Measurements from ENCODE around the gene PSMF1. TPM values are rescaled to one million over a fixed set of nuclear protein-coding genes. Genes with fewer than 3 reads are reported as not detected.

The PSMF1 gene
- polyA plus RNA-seq, 3 donors, result 123 to 146 (median 132) TPM

Other genes with a start within 250 kb of the PSMF1 start
- gene ANGPT4, start 202.3 kb upstream of the PSMF1 start, polyA plus RNA-seq (ENCODE audit: insufficient read length in 3 of 3), result under 1 TPM; 0.20 to 0.40 (median 0.20) TPM
- 1 to 10 TPM; 1.3 to 1.9 (median 1.9) TPM for gene RSPO4, start 116.3 kb upstream of the PSMF1 start, polyA plus RNA-seq (ENCODE audit: insufficient read length in 3 of 3)
- 1 to 10 TPM; 2.5 to 6.7 (median 3.4) TPM for gene TMEM74B, start 66.4 kb downstream of the PSMF1 start, polyA plus RNA-seq (ENCODE audit: insufficient read length in 3 of 3)
- gene C20orf202, start 84.9 kb downstream of the PSMF1 start, polyA plus RNA-seq (ENCODE audit: insufficient read length in 3 of 3), result under 1 TPM; 0.33 to 0.47 (median 0.44) TPM
- not detected for gene RAD21L1, start 107.4 kb downstream of the PSMF1 start, polyA plus RNA-seq (ENCODE audit: insufficient read length in 3 of 3)
- 1 to 10 TPM; 2.1 to 3.6 (median 3.1) TPM for gene SNPH, start 147.7 kb downstream of the PSMF1 start, polyA plus RNA-seq (ENCODE audit: insufficient read length in 3 of 3)
- 1 to 10 TPM; 2.0 to 3.3 (median 3.1) TPM for gene SDCBP2, start 210.5 kb downstream of the PSMF1 start, polyA plus RNA-seq (ENCODE audit: insufficient read length in 3 of 3)

Data from renal cortex interstitium (tissue), 3 donors.